Measurements from ENCODE around the gene FBXO45. TPM values are rescaled to one million over a fixed set of nuclear protein-coding genes. Genes with fewer than 3 reads are reported as not detected.
A peak's percentile ranks its signal among the peaks of the same experiment; 100 is the strongest.

Gene FBXO45
- total and polyA plus RNA-seq, 9 of the 15 experiments (the other 6 are each of a cell fraction or from before 2014, with no cell fraction given) = 15.2 to 52.8 (median 37.0) TPM

DNA sequence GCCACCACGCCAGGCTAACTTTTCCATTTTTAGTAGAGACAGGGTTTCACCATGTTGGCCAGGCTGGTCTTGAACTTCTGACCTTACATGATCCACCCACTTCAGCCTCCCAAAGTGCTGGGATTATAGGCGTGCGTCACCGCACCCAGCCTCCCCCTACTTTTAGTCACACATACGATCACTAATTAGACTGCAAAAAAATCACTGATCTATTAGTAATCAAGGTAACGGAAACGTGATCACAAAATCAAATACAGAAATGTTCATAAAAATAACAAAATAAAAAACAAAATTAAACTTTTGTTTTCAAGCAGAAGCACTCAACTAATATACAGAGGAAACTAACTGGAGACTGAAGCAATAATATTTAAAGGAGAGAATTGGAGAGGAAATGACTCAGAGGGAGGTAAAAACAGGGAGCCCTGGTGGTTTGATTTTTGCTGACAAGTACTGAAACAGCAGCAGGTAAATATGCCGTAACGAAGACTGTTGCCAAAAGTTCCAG, 4.7 kb upstream of the FBXO45 start (continued):
- peak; percentile 64 for TF ChIP-seq VEZF1 (CRISPR knock-in tag; IDR thresholded peaks at IDR 0.05)
- peak; percentile 65 for TF ChIP-seq ZEB2 (IDR thresholded peaks at IDR 0.05)
- no peak for TF ChIP-seq ATF1 (CRISPR knock-in tag; IDR thresholded peaks at IDR 0.05)
- peak; percentile 13; the same call in 1 of the 2 replicates for TF ChIP-seq ATF1 (tag; IDR thresholded peaks at IDR 0.05)
- no peak for TF ChIP-seq ZNF140 (CRISPR knock-in tag; IDR thresholded peaks at IDR 0.05)
- TF ChIP-seq SAFB2 (IDR thresholded peaks at IDR 0.05; ENCODE audit: borderline replicate concordance, low read depth, low read length, severe bottlenecking) = no peak
- no peak for TF ChIP-seq ZZZ3 (IDR thresholded peaks at IDR 0.05)
- TF ChIP-seq EHMT2 (IDR thresholded peaks at IDR 0.05) = peak; percentile 12; the same call in 1 of the 2 replicates
- TF ChIP-seq HNRNPK (IDR thresholded peaks at IDR 0.05; ENCODE audit: low read depth, low read length, poor library complexity, severe bottlenecking) = no peak
- TF ChIP-seq, protein P1, sequence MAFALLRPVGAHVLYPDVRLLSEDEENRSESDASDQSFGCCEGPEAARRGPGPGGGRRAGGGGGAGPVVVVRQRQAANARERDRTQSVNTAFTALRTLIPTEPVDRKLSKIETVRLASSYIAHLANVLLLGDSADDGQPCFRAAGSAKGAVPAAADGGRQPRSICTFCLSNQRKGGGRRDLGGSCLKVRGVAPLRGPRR (CRISPR knock-in tag; IDR thresholded peaks at IDR 0.05) = no peak
- TF ChIP-seq, protein P2, sequence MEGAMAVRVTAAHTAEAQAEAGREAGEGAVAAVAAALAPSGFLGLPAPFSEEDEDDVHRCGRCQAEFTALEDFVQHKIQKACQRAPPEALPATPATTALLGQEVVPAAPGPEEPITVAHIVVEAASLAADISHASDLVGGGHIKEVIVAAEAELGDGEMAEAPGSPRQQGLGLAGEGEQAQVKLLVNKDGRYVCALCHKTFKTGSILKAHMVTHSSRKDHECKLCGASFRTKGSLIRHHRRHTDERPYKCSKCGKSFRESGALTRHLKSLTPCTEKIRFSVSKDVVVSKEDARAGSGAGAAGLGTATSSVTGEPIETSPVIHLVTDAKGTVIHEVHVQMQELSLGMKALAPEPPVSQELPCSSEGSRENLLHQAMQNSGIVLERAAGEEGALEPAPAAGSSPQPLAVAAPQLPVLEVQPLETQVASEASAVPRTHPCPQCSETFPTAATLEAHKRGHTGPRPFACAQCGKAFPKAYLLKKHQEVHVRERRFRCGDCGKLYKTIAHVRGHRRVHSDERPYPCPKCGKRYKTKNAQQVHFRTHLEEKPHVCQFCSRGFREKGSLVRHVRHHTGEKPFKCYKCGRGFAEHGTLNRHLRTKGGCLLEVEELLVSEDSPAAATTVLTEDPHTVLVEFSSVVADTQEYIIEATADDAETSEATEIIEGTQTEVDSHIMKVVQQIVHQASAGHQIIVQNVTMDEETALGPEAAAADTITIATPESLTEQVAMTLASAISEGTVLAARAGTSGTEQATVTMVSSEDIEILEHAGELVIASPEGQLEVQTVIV (CRISPR knock-in tag; IDR thresholded peaks at IDR 0.05; ENCODE audit: borderline replicate concordance) = no peak
